Smooth muscle cell (in vitro differentiated cells): ENCODE data around the gene MTHFD1L. TPM values are rescaled to one million over a fixed set of nuclear protein-coding genes. Genes with fewer than 3 reads are reported as not detected.
"Not testable (repeated sequence)": the region's sequence is repeated elsewhere in the genome, so short reads cannot be mapped to it uniquely, and the experiment has no call there.

Experiments
- DNase-seq: peaks from one replicate; lab custom pipeline; 2025; ENCODE audit not compliant: unreplicated experiment; lab: John Stamatoyannopoulos, UW
- H2AFZ ChIP-seq: fragments of 200-600 bp; sonication (generic); 2 replicates; pipeline ENCODE4 v1.6.0; 2016; ENCODE audit warnings: antibody characterized with exemption, low read depth, mild to moderate bottlenecking
- H3F3A ChIP-seq: fragments of 200-600 bp; sonication (generic); 2 replicates; pipeline ENCODE4 v1.6.0; 2017; ENCODE audit warnings: antibody characterized with exemption, low read depth
- H3K27ac ChIP-seq: fragments of 200-600 bp; sonication (generic); 2 replicates; pipeline ENCODE4 v1.5.1; 2016; ENCODE audit warnings: low read depth, mild to moderate bottlenecking
- H3K27me3 ChIP-seq: fragments of 200-600 bp; sonication (generic); 2 replicates; pipeline ENCODE4 v1.6.1; 2016; ENCODE audit warnings: low read depth, mild to moderate bottlenecking
- H3K36me3 ChIP-seq: fragments of 200-600 bp; sonication (generic); 2 replicates; pipeline ENCODE4 v1.5.1; 2016; ENCODE audit warnings: low read depth
- H3K4me1 ChIP-seq: fragments of 200-600 bp; sonication (generic); 2 replicates; pipeline ENCODE4 v1.5.1; 2016; ENCODE audit warnings: low read depth
- H3K4me2 ChIP-seq: fragments of 200-600 bp; sonication (generic); 2 replicates; pipeline ENCODE4 v1.6.0; 2016; ENCODE audit warnings: mild to moderate bottlenecking
- H3K4me3 ChIP-seq: fragments of 200-600 bp; sonication (generic); 2 replicates; pipeline ENCODE4 v1.5.1; 2016; ENCODE audit warnings: mild to moderate bottlenecking
- H3K79me2 ChIP-seq: fragments of 200-600 bp; sonication (generic); 2 replicates; pipeline ENCODE4 v1.6.0; 2016; ENCODE audit warnings: low read depth, mild to moderate bottlenecking
- H3K9ac ChIP-seq: fragments of 200-600 bp; sonication (generic); 2 replicates; pipeline ENCODE4 v1.6.0; 2016; ENCODE audit warnings: low read depth
- H3K9me3 ChIP-seq: fragments of 200-600 bp; sonication (generic); replicated peaks from 2 replicates; pipeline ENCODE4 v1.5.1; 2016; ENCODE audit warnings: low read depth
- H4K20me1 ChIP-seq: fragments of 200-600 bp; sonication (generic); 2 replicates; pipeline ENCODE4 v1.6.0; 2016; ENCODE audit warnings: low read depth
- CTCF ChIP-seq: fragments of 200-600 bp; sonication (generic); IDR thresholded peaks from 2 replicates; pipeline ENCODE4 v1.5.1; 2017; ENCODE audit warnings: borderline replicate concordance, mild to moderate bottlenecking, antibody characterized with exemption; ENCODE audit not compliant: insufficient read depth, poor library complexity, severe bottlenecking
- WGBS: methylation state at CpG from one replicate; pipeline ENCODE4 v1.1.7; 2016; ENCODE audit warnings: low lambda C conversion rate; 5-methylcytosine and 5-hydroxymethylcytosine counted together
- polyA plus RNA-seq: library from polyadenylated mRNA; unstranded; fragments of >200 nt; fragmentation: Nextera tagmentation; extraction: Ambion mirVana; gene quantifications from 2 replicates; pipeline ENCODE4 v1.2.1, GENCODE V29; 2016
- total RNA-seq: library from RNA; depleted of rRNA; stranded (reverse); fragments of >200 nt; gene quantifications from 2 replicates; pipeline ENCODE4 v1.2.3, GENCODE V29; 2014

Gene MTHFD1L
- total and polyA plus RNA-seq, 2 experiments from 2014 or later: 35.9 to 46.2 TPM

DNA sequence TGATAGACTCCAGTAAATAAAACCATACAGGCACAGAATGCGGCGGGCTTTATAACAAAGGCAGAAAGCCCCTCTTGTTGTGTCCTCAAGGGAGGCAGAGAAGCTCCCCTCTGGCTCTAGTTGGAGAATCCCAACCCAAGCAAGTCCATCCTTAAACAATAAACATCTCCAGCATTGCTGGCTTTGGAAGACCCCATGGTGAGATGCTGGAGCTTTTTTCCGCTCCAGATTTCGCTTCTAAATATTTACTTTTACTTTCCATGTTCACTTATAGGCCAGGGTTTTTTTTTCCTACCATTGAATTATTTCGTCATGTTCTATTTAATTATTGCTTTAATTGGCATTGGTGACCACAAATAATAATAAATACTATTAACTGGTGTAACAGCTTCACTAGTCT, 176.2 kb downstream of the MTHFD1L start:
- Histone ChIP-seq H3K27ac (peak overlapping the region; percentile 99), H3K36me3 (no peaks in the 10 kb centered on the region), H3F3A (peaks cover 17% of the 10 kb centered on the region), H3K9me3 (no peaks in the 10 kb centered on the region), H3K9ac (peak overlapping the region; percentile 71), H3K27me3 (no peaks in the 10 kb centered on the region), H3K4me3 (no peak overlapping the region), H3K4me1 (peaks cover 19% of the 10 kb centered on the region), H4K20me1 (no peaks in the 10 kb centered on the region), H3K4me2 (peak overlapping the region; percentile 52), H2AFZ (no peak overlapping the region), H3K79me2 (no peaks in the 10 kb centered on the region)
- TF ChIP-seq CTCF: no peak
- over 99% methylated on average over 5 of the region's 5 CpGs for WGBS
- DNase-seq: no peak

DNA sequence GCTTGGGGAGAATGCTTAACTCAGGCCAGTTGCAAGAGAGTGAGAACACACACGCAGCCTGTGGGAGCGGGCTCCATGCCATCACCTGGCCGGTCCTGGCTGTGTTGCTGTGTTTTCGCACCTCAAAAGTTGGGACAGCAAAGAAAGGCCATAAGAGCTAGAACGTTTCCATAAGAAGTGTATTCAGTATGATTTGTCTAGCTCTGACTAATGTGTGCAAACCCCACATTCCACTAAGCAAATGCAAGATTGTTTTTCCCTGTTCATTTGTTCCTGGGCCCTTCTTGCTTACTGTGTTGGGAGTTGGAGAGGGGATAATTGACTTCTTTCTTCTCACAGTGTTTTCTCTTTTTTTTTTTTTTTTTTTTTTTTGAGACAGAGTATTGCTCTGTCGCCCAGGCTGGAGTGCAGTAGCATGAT, 177.4 kb downstream of the MTHFD1L start:
- Histone ChIP-seq H3K4me2 (peak overlapping the region; percentile 39), H3F3A (peaks cover 17% of the 10 kb centered on the region), H3K4me1 (peaks cover 19% of the 10 kb centered on the region), H3K9ac (peak overlapping the region; percentile 71), H3K27ac (peak overlapping the region; percentile 99)
- not testable (repeated sequence) for H3K79me2 ChIP-seq, H3K9me3 ChIP-seq, DNase-seq, H2AFZ ChIP-seq, H3K36me3 ChIP-seq, H3K4me3 ChIP-seq, H4K20me1 ChIP-seq, H3K27me3 ChIP-seq
- WGBS: 85% methylated on average over 6 of the region's 6 CpGs

- no peak overlapping the region for H3K9ac ChIP-seq
These were observed 178.4 kb downstream of the MTHFD1L start for GRCh38 chr6:151043944-151044343.

More at GRCh38 chr6:151043944-151044343, 178.4 kb downstream of the MTHFD1L start:
- Histone ChIP-seq H2AFZ (no peak overlapping the region), H3K4me2 (no peak overlapping the region), H3K27ac (peak overlapping the region; percentile 99), H4K20me1 (no peaks in the 10 kb centered on the region), H3K4me1 (peaks cover 19% of the 10 kb centered on the region), H3K36me3 (no peaks in the 10 kb centered on the region), H3K27me3 (no peaks in the 10 kb centered on the region), H3K9me3 (no peaks in the 10 kb centered on the region), H3K79me2 (no peaks in the 10 kb centered on the region), H3K4me3 (no peak overlapping the region), H3F3A (peaks cover 17% of the 10 kb centered on the region)
- DNase-seq: no peak
- no peak for TF ChIP-seq CTCF
- 94% methylated on average over 3 of the region's 4 CpGs for WGBS
